Measurements from ENCODE around the gene SLC28A2. TPM values are rescaled to one million over a fixed set of nuclear protein-coding genes. Genes with fewer than 3 reads are reported as not detected.
"Not testable (repeated sequence)": the region's sequence is repeated elsewhere in the genome, so short reads cannot be mapped to it uniquely, and the experiment has no call there.

SLC28A2 gene
- polyA plus RNA-seq, 1 of the 3 experiments (the other 2 are of a cell fraction), result not detected

GRCh38 chr15:45234562-45235235 lies 17.3 kb upstream of the SLC28A2 start:
- TF ChIP-seq, protein P1, sequence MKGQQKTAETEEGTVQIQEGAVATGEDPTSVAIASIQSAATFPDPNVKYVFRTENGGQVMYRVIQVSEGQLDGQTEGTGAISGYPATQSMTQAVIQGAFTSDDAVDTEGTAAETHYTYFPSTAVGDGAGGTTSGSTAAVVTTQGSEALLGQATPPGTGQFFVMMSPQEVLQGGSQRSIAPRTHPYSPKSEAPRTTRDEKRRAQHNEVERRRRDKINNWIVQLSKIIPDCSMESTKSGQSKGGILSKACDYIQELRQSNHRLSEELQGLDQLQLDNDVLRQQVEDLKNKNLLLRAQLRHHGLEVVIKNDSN (IDR thresholded peaks at IDR 0.05; ENCODE audit: borderline replicate concordance, low read depth), result no peak
- TF ChIP-seq SMC3 (IDR thresholded peaks at IDR 0.05; ENCODE audit: low read depth, low read length) (no peak), NRF1 (IDR thresholded peaks at IDR 0.05; ENCODE audit: low read depth, low read length) (no peak), FOSL2 (IDR thresholded peaks at IDR 0.05; ENCODE audit: borderline replicate concordance, low read depth) (no peak), RCOR1 (IDR thresholded peaks at IDR 0.05; ENCODE audit: low read length) (no peak), POLR2AphosphoS5 (IDR thresholded peaks at IDR 0.05; ENCODE audit: low read depth, low read length) (no peak), NFIC (IDR thresholded peaks at IDR 0.05; ENCODE audit: borderline replicate concordance) (no peak), USF2 (IDR thresholded peaks at IDR 0.05; ENCODE audit: borderline replicate concordance, low read depth, low read length) (no peak), TEAD4 (IDR thresholded peaks at IDR 0.05; ENCODE audit: borderline replicate concordance, insufficient read depth) (no peak), EP300 (IDR thresholded peaks at IDR 0.05; ENCODE audit: borderline replicate concordance in 1 of 2, low read depth in 1 of 2, low read length in 1 of 2) (no peak), MXI1 (IDR thresholded peaks at IDR 0.05; ENCODE audit: low read depth, low read length) (no peak), EZH2phosphoT487 (IDR thresholded peaks at IDR 0.05; ENCODE audit: borderline replicate concordance, low read depth) (no peak), RXRA (IDR thresholded peaks at IDR 0.05; ENCODE audit: borderline replicate concordance, low read depth) (no peak), TCF12 (IDR thresholded peaks at IDR 0.05) (no peak)
- TF ChIP-seq, protein P2, sequence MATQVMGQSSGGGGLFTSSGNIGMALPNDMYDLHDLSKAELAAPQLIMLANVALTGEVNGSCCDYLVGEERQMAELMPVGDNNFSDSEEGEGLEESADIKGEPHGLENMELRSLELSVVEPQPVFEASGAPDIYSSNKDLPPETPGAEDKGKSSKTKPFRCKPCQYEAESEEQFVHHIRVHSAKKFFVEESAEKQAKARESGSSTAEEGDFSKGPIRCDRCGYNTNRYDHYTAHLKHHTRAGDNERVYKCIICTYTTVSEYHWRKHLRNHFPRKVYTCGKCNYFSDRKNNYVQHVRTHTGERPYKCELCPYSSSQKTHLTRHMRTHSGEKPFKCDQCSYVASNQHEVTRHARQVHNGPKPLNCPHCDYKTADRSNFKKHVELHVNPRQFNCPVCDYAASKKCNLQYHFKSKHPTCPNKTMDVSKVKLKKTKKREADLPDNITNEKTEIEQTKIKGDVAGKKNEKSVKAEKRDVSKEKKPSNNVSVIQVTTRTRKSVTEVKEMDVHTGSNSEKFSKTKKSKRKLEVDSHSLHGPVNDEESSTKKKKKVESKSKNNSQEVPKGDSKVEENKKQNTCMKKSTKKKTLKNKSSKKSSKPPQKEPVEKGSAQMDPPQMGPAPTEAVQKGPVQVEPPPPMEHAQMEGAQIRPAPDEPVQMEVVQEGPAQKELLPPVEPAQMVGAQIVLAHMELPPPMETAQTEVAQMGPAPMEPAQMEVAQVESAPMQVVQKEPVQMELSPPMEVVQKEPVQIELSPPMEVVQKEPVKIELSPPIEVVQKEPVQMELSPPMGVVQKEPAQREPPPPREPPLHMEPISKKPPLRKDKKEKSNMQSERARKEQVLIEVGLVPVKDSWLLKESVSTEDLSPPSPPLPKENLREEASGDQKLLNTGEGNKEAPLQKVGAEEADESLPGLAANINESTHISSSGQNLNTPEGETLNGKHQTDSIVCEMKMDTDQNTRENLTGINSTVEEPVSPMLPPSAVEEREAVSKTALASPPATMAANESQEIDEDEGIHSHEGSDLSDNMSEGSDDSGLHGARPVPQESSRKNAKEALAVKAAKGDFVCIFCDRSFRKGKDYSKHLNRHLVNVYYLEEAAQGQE (IDR thresholded peaks at IDR 0.05; ENCODE audit: low read depth, low read length), result no peak

DNA sequence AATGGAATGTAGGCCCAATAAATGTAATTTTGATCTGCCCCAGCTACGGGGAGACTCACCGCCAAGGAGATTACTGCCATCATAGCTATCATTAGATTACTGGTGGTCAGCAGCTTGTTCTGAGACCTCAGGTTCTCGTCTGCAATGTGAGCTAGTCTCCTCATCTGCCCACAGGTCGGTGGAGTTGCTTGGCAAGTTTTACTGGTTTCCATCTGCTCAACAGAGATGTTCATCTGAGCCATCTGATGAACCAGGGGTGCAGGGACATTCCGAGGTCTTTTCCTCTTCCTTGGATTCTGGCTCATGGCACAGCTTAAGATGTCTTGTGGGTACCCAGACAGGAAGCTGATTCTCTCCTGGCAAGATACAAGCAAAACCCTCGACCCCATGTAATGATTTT lies 15.2 kb upstream of the SLC28A2 start:
- H4K20me1 ChIP-seq (ENCODE audit: insufficient read depth); H3K4me3 ChIP-seq (ENCODE audit: low read depth in 2 of 2, low read length in 1 of 2); DNase-seq; H3K4me1 ChIP-seq (ENCODE audit: control insufficient read depth in 1 of 2, insufficient read depth in 2 of 2, low read depth in 1 of 2, low read length in 1 of 2); H2AFZ ChIP-seq (ENCODE audit: low read depth); H3K4me2 ChIP-seq; POLR2A ChIA-PET; H3K79me2 ChIP-seq (ENCODE audit: insufficient read depth); H3K27me3 ChIP-seq (ENCODE audit: insufficient read depth); H3K9ac ChIP-seq; H3F3A ChIP-seq (replicated peaks; ENCODE audit: insufficient read depth); H3K9me3 ChIP-seq; H3K9me2 ChIP-seq; H3K27ac ChIP-seq (ENCODE audit: low read depth in 2 of 2, low read length in 1 of 2); H3K36me3 ChIP-seq (replicated peaks in 1 of 2; ENCODE audit: control insufficient read depth in 1 of 2, insufficient read depth in 2 of 2, low read length in 1 of 2): not testable (repeated sequence)
- WGBS (ENCODE audit: low lambda C conversion rate), result 13% methylated on average over 5 of the region's 6 CpGs
- CTCF ChIA-PET, result interaction anchor here (1.0 to 1.8 kb wide), 3 partner anchors 11 to 32 kb away, joined by 3 to 8 read pairs (median 3); no protein-coding TSS in a partner anchor

More at GRCh38 chr15:45234562-45235235, 17.3 kb upstream of the SLC28A2 start:
- H2AFZ ChIP-seq (ENCODE audit: low read depth), result no peak overlapping the region
- no peaks in the 10 kb centered on the region for H3K9me3 ChIP-seq
- no peaks in the 10 kb centered on the region; a peak in 1 of 4 replicates for H3K4me1 ChIP-seq (ENCODE audit: control insufficient read depth in 1 of 2, insufficient read depth in 2 of 2, low read depth in 1 of 2, low read length in 1 of 2)
- no peaks in the 10 kb centered on the region for H4K20me1 ChIP-seq (ENCODE audit: insufficient read depth)
- ChIA-PET POLR2A (no interaction called here), CTCF (interaction anchor here (0.8 to 5.7 kb wide), 3 partner anchors 29 to 223 kb away, joined by 3 to 27 read pairs (median 4); no protein-coding TSS in a partner anchor)
- no peak overlapping the region for H3K27ac ChIP-seq (ENCODE audit: low read depth in 2 of 2, low read length in 1 of 2)
- no peak overlapping the region for H3K4me2 ChIP-seq
- no peaks in the 10 kb centered on the region for H3F3A ChIP-seq (replicated peaks; ENCODE audit: insufficient read depth)
- WGBS (ENCODE audit: low lambda C conversion rate), result 22% methylated on average over 8 of the region's 11 CpGs
- no peaks in the 10 kb centered on the region for H3K36me3 ChIP-seq (replicated peaks in 1 of 2; ENCODE audit: control insufficient read depth in 1 of 2, insufficient read depth in 2 of 2, low read length in 1 of 2)
- H3K9me2 ChIP-seq, result no peaks in the 10 kb centered on the region
- H3K9ac ChIP-seq, result no peak overlapping the region
- no peak for DNase-seq
- no peaks in the 10 kb centered on the region for H3K27me3 ChIP-seq (ENCODE audit: insufficient read depth)
- H3K4me3 ChIP-seq (ENCODE audit: low read depth in 2 of 2, low read length in 1 of 2), result no peak overlapping the region
- H3K79me2 ChIP-seq (ENCODE audit: insufficient read depth), result no peaks in the 10 kb centered on the region
